GM18909 (cell line): Measurements from ENCODE around the gene PLPP4.

ENCODE experiments used
- ATAC-seq: cut with Tn5 transposase; IDR thresholded peaks from one replicate; pipeline ENCODE4 v1.9.1; 2021; ENCODE audit warnings: mild to moderate bottlenecking; ENCODE audit not compliant: unreplicated experiment, poor library complexity

The PLPP4 gene

DNA sequence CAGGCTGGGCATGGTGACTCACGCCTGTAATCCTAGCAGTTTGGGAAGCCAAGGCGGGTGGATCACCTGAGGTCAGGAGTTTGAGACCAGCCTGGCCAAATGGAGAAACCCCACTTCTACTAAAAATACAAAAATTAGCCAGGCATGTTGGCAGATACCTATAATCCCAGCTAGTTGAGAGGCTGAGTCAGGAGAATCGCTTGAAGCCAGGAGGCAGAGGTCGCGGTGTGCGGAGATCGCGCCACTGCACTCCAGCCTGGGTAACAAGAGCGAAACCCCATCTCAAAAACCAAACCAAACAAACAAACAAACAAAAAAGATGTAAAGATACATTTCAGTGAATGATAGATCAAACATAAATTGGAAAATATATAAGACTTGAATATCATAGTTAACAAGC, 105.9 kb downstream of the PLPP4 start:
- no peak for ATAC-seq

GRCh38 chr10:120570418-120570817, 113.4 kb downstream of the PLPP4 start:
- ATAC-seq = no peak

DNA sequence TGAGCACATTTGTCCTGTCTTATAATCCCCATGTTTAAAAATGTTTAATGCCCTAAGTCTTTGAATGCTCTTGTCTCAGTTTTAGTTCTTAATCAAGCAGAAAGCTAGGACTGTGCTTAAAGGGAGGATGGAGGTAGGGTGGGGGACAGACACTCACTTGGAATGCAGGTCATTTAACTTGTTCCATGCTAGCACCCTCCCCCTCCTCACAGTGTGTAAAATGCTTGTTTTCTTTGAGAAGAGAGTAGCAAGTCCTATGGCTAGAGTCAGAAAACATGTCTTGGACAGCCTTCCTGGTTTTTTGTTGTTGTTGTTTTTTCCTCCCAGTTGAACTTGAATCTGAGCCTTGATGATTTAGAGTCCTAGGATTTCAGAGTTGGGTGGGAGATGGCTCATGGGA, 114.2 kb downstream of the PLPP4 start:
- ATAC-seq = no peak

DNA sequence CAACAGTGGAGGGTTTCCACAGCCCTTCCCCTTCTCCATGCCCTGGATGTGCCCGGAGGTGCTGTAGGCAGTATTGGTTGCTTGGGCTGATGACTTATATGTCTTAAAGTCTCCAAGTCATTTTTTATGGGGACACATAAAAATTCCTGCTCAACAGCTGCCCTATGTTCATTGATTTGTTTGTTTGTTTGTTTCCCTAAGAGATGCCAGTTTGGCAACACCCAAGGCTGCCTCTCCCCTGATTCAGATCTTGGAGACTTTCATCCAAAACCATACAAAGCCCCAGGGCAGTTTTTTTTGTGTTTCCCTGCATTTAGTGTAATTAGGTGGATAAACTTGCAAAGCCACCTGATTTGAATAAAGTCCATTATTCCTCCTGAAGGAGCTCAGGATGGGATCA, 115.3 kb downstream of the PLPP4 start:
- no peak for ATAC-seq

GRCh38 chr10:120573355-120573754, 116.3 kb downstream of the PLPP4 start:
- ATAC-seq = no peak

DNA sequence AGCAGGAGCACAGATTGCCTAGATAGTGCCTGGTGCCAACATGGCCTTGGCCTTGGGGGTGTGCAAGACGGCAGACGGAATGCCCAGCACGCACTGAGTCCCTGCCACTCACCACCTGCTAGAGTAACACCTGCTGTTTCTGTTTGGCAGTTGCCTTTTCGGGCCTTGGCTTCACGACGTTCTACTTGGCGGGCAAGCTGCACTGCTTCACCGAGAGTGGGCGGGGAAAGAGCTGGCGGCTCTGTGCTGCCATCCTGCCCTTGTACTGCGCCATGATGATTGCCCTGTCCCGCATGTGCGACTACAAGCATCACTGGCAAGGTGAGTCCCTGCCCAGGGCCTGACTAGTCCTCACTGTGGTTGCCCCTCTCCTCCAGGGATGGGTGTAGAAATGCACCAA, 118.0 kb downstream of the PLPP4 start:
- no peak for ATAC-seq

GRCh38 chr10:120575411-120575810, 118.4 kb downstream of the PLPP4 start:
- ATAC-seq = no peak

DNA sequence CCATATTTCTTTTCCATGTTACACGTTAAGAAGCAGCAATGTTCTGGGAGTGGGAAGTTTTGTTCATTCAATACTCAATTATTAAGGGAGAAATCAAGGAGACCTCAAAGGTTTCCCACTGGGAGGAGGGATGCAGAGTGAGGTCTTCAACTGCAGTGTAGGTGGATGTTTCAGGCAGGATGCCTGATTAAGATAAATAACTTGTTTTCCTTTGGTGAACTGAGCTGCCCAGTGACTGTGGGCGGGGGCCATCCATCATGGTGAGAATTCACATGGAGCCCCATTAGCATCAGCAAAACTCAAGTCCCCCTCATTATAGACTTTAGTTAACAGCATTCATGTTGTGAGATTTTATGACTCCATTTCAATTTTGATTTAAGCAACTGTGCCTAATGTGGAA, 121.1 kb downstream of the PLPP4 start:
- ATAC-seq = no peak

GRCh38 chr10:120578890-120579289, 121.9 kb downstream of the PLPP4 start:
- ATAC-seq = no peak

- ATAC-seq = no peak
Observed at GRCh38 chr10:120580918-120581895, 124.2 kb downstream of the PLPP4 start.

DNA sequence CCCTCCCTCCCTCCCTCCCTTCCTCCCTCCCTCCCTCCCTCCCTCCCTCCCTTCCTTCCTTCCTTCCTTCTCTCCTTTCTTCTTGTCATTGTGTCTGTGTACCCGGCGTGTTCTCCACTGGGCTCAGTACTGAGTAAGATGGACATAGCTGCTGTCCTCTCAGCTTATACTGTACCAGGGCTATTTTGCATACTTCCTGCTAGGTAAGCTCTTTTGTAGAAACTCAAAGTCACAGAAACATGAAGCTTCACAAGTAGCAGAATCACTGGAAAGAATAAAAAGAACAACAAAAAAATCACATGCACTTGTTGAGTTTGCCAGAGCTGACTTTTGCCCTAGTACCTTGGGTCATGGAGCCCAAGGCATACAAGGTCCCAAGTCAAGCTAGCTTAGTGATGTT, 125.7 kb downstream of the PLPP4 start:
- ATAC-seq = no peak

- no peak for ATAC-seq
Observed at GRCh38 chr10:120583424-120584108, 126.5 kb downstream of the PLPP4 start.

DNA sequence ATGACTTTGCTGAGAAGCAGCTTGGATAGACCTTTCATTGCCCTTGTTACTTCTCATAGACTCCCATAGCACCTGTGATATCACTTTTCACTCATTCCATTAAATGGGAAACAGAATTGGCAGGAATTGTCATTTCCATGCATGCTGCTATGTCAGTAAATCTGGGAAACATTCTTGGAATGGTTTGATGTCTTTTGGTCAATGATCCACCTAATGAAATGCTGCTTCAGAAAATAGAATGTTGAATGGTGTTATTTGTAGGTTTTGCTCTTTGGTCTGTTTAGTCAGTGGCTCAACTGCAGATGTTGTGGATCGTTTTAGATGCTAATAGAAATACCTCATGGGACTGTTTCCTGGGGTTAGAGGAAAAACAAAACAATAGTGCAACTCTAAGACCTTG, 127.8 kb downstream of the PLPP4 start:
- no peak for ATAC-seq

GRCh38 chr10:120586471-120586872, 129.4 kb downstream of the PLPP4 start:
- no peak for ATAC-seq

GRCh38 chr10:120587061-120587460, 130.0 kb downstream of the PLPP4 start:
- ATAC-seq = no peak

DNA sequence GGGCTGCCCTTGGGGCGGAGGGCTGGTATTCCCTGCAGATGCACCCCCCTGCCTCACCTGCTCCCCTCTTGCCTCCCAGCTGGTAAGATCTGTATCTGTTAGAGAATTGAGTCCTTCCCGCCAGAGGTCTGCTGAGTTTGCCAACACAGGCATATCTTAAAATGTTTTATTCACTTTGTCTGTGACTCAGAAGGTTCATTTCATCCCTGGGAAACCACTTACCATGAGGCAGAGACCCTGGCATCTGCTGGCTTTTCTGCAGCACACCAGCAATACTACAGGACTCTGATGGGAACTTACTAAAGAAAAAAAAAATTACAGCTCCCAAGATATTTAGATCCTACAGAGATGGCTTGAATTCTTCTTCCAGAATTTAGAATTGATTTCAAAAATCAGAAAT, 131.3 kb downstream of the PLPP4 start:
- ATAC-seq = no peak

DNA sequence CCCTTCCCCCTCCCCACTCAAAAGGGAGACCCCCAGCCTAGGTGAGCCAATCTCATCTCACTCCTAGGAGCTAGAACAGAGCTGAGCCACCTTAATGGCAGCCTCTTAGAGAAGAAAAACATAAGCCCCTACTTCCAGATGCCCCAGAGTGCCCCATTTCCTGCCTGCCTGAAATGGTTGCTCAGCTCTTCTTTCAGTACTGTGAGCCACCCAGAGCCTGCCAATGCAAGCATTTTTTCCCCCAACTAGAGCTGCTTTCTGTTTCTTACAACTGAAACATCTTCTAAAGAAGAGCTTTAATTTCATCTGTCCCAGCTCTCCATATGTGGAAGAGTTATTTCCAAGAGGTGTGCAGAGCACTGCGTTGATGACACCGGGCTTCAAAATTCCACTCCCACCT, 136.7 kb downstream of the PLPP4 start:
- ATAC-seq = no peak

- no peak for ATAC-seq
Observed at GRCh38 chr10:120597902-120598301, 140.9 kb downstream of the PLPP4 start.

- ATAC-seq = no peak
Observed at GRCh38 chr10:120598386-120598785, 141.4 kb downstream of the PLPP4 start.

DNA sequence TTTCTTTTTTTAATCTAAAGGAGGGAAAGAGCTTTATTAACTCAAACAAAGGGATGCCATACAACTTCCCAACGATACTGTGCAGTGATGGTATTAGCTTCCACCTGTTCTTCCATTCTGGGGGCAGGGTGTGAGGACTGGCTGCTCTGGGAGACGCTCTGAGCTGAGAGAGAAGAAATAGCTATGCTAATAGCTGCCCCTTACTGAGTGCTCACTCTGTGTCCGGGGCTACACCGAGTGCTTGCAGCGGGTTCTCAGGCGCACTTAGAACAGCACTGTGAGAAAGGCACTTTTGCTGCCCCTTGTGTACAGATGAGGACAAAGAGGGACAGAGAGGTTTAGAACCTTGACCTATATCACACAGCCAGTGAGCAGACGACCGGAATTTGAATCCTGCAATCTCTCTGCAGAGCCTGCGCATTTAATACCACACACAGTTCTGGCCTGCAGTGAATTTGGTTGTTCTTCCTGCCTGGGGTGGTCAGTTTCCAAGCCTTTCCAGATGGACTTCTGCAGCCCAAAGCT, 142.2 kb downstream of the PLPP4 start:
- no peak for ATAC-seq

GRCh38 chr10:120600871-120601649, 144.0 kb downstream of the PLPP4 start:
- peak; percentile 36 for ATAC-seq
